NCI-H1105 (cell line): Measurements from ENCODE around the gene PICK1.

Source experiments
- DNase-seq: peaks from one replicate; lab custom pipeline; 2025; lab: John Stamatoyannopoulos, UW

PICK1 gene

GRCh38 chr22:38049812-38050619 lies 7.2 kb upstream of the PICK1 start:
- DNase-seq, result no peak

GRCh38 chr22:38050720-38051119 lies 6.5 kb upstream of the PICK1 start:
- no peak for DNase-seq

- DNase-seq, result no peak
Observed at GRCh38 chr22:38051261-38051660, 5.9 kb upstream of the PICK1 start.

- DNase-seq, result peak; percentile 68
Observed at GRCh38 chr22:38051900-38052862, 5.0 kb upstream of the PICK1 start.

GRCh38 chr22:38062791-38063190 lies 5.6 kb downstream of the PICK1 start:
- DNase-seq, result no peak

- DNase-seq, result no peak
Observed at GRCh38 chr22:38065539-38065938, 8.3 kb downstream of the PICK1 start.

- DNase-seq, result no peak
Observed at GRCh38 chr22:38066381-38067027, 9.3 kb downstream of the PICK1 start.

GRCh38 chr22:38067028-38067415 lies 9.8 kb downstream of the PICK1 start:
- DNase-seq, result no peak

- DNase-seq, result no peak
Observed at GRCh38 chr22:38067761-38068360, 10.7 kb downstream of the PICK1 start.

GRCh38 chr22:38068641-38069371 lies 11.6 kb downstream of the PICK1 start:
- no peak for DNase-seq

GRCh38 chr22:38069372-38070249 lies 12.4 kb downstream of the PICK1 start:
- DNase-seq, result no peak

- no peak for DNase-seq
Observed at GRCh38 chr22:38070250-38070921, 13.2 kb downstream of the PICK1 start.

- no peak for DNase-seq
Observed at GRCh38 chr22:38071421-38072321, 14.5 kb downstream of the PICK1 start.

- DNase-seq, result no peak
Observed at GRCh38 chr22:38072322-38073149, 15.3 kb downstream of the PICK1 start.

GRCh38 chr22:38073150-38074130 lies 16.2 kb downstream of the PICK1 start:
- DNase-seq, result no peak
